ENCODE measurements around the gene DDT. TPM values are rescaled to one million over a fixed set of nuclear protein-coding genes. Genes with fewer than 3 reads are reported as not detected.
"Not testable (repeated sequence)": the region's sequence is repeated elsewhere in the genome, so short reads cannot be mapped to it uniquely, and the experiment has no call there.

DDT gene
- total RNA-seq, 2 donors from 2014 or later = 117 to 122 TPM

DNA sequence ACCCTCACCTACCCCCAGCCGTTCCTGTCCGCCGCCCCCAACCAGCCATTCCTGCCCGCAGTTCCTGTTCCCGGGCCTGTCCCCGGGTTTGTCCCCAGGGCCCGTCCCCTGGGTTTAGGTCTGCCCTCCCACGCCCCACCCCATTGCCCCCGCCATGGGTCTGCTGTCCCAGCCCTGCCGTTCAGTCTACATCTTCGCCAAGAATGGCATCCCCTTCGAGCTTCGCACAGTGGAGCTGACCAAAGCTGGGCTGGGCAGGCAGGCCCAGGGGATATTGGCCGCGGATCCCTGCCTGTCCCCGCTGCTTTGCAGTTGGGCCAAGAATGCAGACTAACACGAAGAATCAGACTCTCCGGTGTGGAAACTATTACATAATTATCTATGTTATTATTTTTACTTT, 24.5 kb downstream of the DDT start:
- H3K36me3 Mint-ChIP-seq (ENCODE audit: low read depth); ATAC-seq (replicated peaks); H3K27me3 Mint-ChIP-seq: not testable (repeated sequence)

DNA sequence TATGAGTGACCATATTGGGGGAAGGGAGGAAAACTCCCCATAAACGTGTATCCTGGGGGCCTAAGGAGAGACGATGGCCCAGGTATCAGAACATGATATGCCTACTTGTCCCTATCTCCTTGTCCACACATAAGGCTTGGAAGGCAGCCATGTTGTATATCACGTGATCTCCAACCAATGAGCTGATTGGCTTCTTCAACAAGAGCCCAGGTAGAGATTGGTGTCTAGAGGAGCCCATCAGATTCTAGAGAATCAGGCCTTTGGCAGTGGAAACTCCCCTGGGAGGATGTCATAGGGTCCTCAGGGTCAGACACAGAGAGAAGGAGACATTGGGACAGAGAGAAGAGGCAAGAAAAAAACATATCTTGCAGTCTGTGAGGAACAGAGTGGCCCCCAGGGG, 26.9 kb downstream of the DDT start:
- H3K27me3 Mint-ChIP-seq = not testable (repeated sequence)

More for the DNA sequence above, 24.5 kb downstream of the DDT start:
- H3K27ac Mint-ChIP-seq, H3K4me3 Mint-ChIP-seq, H3K9me3 Mint-ChIP-seq, H3K4me1 Mint-ChIP-seq: not testable (repeated sequence)

DNA sequence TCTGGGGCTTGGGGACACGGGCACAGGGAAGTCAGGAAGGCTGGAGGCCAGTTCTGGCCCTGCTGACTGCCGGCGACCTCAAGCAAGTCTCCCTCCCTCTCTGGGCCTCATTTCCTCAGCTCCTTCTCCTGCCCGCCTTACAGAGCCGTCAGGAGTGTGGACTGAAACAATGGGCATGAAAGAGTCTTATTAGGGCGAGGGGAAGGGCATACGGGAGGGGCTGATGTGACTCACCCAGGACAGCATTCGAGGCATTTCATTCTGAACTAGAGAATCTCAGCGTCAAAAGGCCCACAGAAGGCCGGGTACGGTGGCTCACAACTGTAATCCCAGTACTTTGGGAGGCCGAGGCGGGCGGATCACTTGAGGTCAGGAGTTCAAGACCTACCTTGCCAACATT, 34.1 kb downstream of the DDT start:
- ATAC-seq (replicated peaks); H3K27ac Mint-ChIP-seq; H3K9me3 Mint-ChIP-seq; H3K27me3 Mint-ChIP-seq; H3K36me3 Mint-ChIP-seq (ENCODE audit: low read depth); H3K4me3 Mint-ChIP-seq; H3K4me1 Mint-ChIP-seq: not testable (repeated sequence)

More for the DNA sequence above, 26.9 kb downstream of the DDT start:
- H3K36me3 Mint-ChIP-seq (ENCODE audit: low read depth); H3K4me1 Mint-ChIP-seq; H3K9me3 Mint-ChIP-seq; H3K4me3 Mint-ChIP-seq; ATAC-seq (replicated peaks); H3K27ac Mint-ChIP-seq: not testable (repeated sequence)

DNA sequence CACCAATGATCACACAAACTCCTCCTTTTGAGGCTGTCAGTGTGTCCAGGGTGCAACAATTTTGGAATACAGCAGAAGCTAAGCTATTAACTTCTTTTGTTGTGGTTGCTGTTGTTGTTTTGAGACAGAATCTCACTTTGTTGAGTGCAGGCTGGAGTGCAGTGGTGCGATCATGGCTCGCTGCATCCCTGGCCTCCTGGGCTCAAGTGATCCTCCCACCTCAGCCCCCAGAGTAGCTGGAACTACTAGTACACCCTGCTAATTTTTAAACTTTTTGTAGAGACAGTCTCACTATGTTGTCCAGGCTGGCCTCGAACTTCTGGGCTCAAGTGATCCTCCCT, 35.3 kb downstream of the DDT start:
- H3K27ac Mint-ChIP-seq = no peak overlapping the region
- H3K4me1 Mint-ChIP-seq = no peaks in the 10 kb centered on the region
- ATAC-seq (replicated peaks) = no peak
- H3K9me3 Mint-ChIP-seq = no peaks in the 10 kb centered on the region
- H3K4me3 Mint-ChIP-seq = no peak overlapping the region
- H3K36me3 Mint-ChIP-seq (ENCODE audit: low read depth) = no peaks in the 10 kb centered on the region
- peaks cover 4% of the 10 kb centered on the region for H3K27me3 Mint-ChIP-seq

DNA sequence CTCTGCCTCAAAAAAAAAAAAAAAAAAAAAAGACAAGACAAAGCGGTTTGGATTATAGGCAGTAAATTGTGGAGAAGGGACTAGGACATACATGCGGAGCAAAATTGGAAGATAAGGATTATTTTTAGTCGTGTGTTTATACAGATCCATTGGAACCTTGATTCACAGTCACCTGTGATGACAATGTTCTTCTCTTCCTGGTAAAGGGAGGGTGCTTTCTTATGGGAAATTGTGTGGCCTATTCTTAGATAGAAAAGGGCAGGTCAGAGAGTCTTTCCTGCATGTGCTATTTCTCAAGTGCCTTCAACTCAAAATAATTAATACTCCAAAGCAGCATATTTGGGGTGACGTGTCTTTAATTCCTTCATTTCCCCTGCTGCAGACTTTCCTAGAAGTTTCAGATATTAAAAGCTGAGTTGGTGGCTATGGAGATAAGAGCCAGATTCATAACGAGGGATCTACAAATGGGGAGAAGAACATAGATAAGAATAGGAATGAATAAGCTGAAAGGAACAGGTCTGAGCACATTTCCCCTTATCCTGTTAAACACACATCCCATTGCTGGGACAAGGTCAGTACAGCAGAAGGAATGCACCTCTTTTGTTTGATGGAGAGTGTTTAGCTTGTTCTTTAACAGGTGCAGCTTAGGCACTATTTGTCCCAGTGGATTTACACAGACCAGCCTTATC, 35.8 kb downstream of the DDT start:
- ATAC-seq (replicated peaks) = no peak
- Mint-ChIP-seq H3K27me3 (peaks cover 4% of the 10 kb centered on the region), H3K27ac (no peak overlapping the region), H3K4me1 (no peaks in the 10 kb centered on the region), H3K36me3 (ENCODE audit: low read depth) (no peaks in the 10 kb centered on the region), H3K4me3 (no peak overlapping the region), H3K9me3 (no peaks in the 10 kb centered on the region)

DNA sequence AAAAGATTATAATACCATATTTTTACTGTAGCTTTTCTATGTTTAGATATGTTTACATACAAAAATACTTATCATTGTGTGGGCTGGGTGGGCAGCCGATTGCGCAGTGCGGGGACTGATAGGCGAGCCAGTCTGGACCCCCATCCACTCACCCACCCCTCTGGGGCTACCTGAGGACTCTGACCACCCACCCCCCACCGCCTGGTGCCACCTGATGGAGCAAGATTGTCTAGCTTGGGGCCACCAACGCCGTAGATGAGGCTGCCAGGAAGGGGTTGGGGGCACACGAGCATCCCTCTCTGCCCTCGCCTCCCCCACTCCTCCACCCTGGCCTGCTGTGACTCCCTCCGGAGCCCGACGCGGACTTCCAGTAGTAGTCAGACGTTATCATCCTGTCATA, 47.7 kb downstream of the DDT start:
- H3K36me3 Mint-ChIP-seq (ENCODE audit: low read depth) = no peaks in the 10 kb centered on the region

DNA sequence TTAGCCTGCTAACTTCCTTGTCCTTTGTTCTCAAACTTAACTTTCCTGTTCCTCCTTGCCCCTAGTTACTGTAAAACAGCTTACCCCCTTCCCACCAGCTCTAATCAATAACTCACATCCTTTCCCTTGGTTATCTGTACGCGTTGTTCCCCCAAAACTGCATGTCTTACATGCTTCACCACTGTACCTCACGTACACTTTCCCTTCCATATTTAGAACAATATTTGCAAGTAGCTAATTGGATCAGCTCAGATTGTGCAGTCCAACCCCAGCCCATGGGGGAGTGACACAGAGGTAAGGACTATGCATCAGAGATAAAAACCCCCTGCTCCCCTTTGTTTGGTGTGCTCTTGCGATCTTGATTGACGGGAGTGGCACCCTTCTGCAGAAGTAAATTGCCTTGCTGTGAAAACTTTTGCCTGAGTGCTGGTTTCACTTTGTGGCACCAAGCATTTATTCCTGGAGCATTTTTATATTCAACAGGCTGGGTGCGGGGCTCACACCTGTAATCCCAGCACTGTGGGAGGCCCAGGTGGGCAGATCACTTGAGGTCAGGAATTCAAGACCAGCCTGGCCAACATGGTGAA, 49.1 kb downstream of the DDT start:
- Mint-ChIP-seq H3K27ac (no peak overlapping the region), H3K4me3 (no peak overlapping the region), H3K4me1 (no peaks in the 10 kb centered on the region), H3K9me3 (peaks cover 6% of the 10 kb centered on the region), H3K36me3 (ENCODE audit: low read depth) (no peaks in the 10 kb centered on the region), H3K27me3 (peaks cover 9% of the 10 kb centered on the region)
- ATAC-seq (replicated peaks) = no peak

More for the DNA sequence above, 47.7 kb downstream of the DDT start:
- no peak overlapping the region for H3K4me3 Mint-ChIP-seq
- H3K27me3 Mint-ChIP-seq = peaks cover 15% of the 10 kb centered on the region
- no peak for ATAC-seq (replicated peaks)
- H3K4me1 Mint-ChIP-seq = no peaks in the 10 kb centered on the region
- no peak overlapping the region for H3K27ac Mint-ChIP-seq
- peaks cover 12% of the 10 kb centered on the region for H3K9me3 Mint-ChIP-seq

DNA sequence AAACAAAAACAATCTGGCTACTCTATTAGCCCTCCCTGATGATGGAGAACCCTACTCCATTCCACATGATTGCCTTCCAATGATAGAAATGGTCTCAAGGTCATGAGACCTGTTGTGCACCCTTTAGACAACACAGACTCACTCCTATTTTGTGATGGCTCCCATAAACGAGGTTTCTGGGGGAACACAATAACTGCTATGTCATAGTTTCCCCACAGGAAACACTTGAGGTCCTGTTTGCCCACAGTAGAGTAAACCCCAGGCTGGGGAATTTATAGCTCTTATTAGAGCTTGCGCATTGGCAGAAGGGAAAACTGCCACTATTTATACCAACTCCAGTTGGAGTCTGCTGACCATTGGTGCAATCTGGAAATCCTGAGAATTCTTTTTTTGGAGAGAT, 51.3 kb downstream of the DDT start:
- Mint-ChIP-seq H3K36me3 (ENCODE audit: low read depth) (no peaks in the 10 kb centered on the region), H3K27ac (no peak overlapping the region), H3K27me3 (no peaks in the 10 kb centered on the region), H3K9me3 (peaks cover 6% of the 10 kb centered on the region), H3K4me1 (no peaks in the 10 kb centered on the region), H3K4me3 (no peak overlapping the region)
- no peak for ATAC-seq (replicated peaks)

DNA sequence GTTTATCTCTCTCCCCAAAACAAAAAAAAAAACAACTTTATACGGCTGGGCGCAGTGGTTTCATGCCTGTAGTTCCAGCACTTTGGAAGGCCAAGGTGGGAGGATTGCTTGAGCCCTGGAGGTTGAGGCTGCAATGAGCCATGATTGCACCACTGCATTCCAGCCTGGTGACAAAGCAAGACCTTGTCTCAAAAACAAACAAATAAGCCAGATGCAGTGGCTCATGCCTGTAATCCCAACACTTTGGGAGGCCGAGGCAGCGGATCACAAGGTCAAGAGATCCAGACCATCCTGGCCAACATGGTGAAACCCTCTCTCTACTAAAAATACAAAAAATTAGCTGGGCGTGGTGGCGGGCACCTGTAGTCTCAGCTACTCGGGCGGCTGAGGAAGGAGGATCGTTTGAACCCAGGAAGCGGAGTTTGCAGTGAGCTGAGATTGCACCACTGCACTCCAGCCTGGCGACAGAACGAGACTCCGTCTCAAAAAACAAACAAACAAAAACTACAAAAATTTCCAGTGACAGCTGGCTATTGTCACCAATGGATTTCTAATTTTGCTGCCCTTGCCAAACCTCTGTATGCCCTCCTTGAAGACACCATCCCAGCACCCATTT, 52.5 kb downstream of the DDT start:
- not testable (repeated sequence) for H3K27me3 Mint-ChIP-seq; H3K27ac Mint-ChIP-seq; H3K9me3 Mint-ChIP-seq; H3K4me1 Mint-ChIP-seq; ATAC-seq (replicated peaks); H3K36me3 Mint-ChIP-seq (ENCODE audit: low read depth); H3K4me3 Mint-ChIP-seq

Other genes with a start within 250 kb of the DDT start
- gene ZNF70, start 223.3 kb downstream of the DDT start, total RNA-seq = 1 to 10 TPM in 1 of 2 donors, under 1 TPM in 1; 0.82 to 1.1 TPM
- gene VPREB3, start 220.0 kb downstream of the DDT start, total RNA-seq = not detected
- not detected for gene C22orf15, start 211.5 kb downstream of the DDT start, total RNA-seq
- gene CHCHD10, start 206.5 kb downstream of the DDT start, total RNA-seq = 100 to 1,000 TPM in 1 of 2 donors, 10 to 100 TPM in 1; 49.6 to 104 TPM
- gene MMP11, start 201.6 kb downstream of the DDT start, total RNA-seq = under 1 TPM; 0.45 to 0.50 TPM
- gene SMARCB1, start 187.5 kb downstream of the DDT start, total RNA-seq = 10 to 100 TPM; 51.4 to 70.1 TPM
- gene DERL3, start 135.4 kb downstream of the DDT start, total RNA-seq = 1 to 10 TPM; 5.0 to 9.3 TPM
- 1 to 10 TPM; 3.8 to 5.9 TPM for gene SLC2A11, start 116.6 kb downstream of the DDT start, total RNA-seq
- gene MIF, start 80.1 kb downstream of the DDT start, total RNA-seq = 1,000 to 10,000 TPM; 1,250 to 1,556 TPM
- gene GSTT2B, start 13.2 kb downstream of the DDT start, total RNA-seq = under 1 TPM; 0.37 to 0.41 TPM
- gene DDTL, start 7.6 kb downstream of the DDT start, total RNA-seq = 1 to 10 TPM; 2.8 to 4.9 TPM
- under 1 TPM in 1 of 2 donors, not detected in 1; 0.29 TPM for gene GSTT2, start 5.7 kb upstream of the DDT start, total RNA-seq
- not detected for gene GSTT4, start 31.0 kb upstream of the DDT start, total RNA-seq
- gene CABIN1, start 36.9 kb upstream of the DDT start, total RNA-seq = 10 to 100 TPM; 98.0 to 99.4 TPM
- gene SUSD2, start 207.0 kb upstream of the DDT start, total RNA-seq = 1 to 10 TPM in 1 of 2 donors, under 1 TPM in 1; 0.66 to 1.5 TPM